Small intestine (tissue), 7 donors: Measurements from ENCODE around the gene NSDHL. TPM values are rescaled to one million over a fixed set of nuclear protein-coding genes. Genes with fewer than 3 reads are reported as not detected.

Experiments
- DNase-seq, 2 donors: peaks; one replicate each; pipeline versions ENCODE4 v3.0.0 to v3.0.0-alpha.2; 2013
- FAIRE-seq: peaks from 2 replicates; lab custom pipeline; 2012; peaks lifted over from hg19 to GRCh38; lab: Jason Lieb, UNC
- H3K27ac ChIP-seq, 3 donors: one replicate each; pipeline ENCODE4 v1.5.1; 2013; ENCODE audit warnings: low read length in 2 of 3, mild to moderate bottlenecking in 2 of 3, control low read depth in 1 of 3, inconsistent platforms in 1 of 3, low read depth in 1 of 3, moderate library complexity in 1 of 3
- H3K27me3 ChIP-seq, 3 donors: one replicate each; pipeline ENCODE4 v1.6.1; 2013; ENCODE audit warnings: low read length in 3 of 3, inconsistent platforms in 1 of 3; ENCODE audit not compliant: control insufficient read depth in 3 of 3, insufficient read depth in 3 of 3
- H3K36me3 ChIP-seq, 3 donors: one replicate each; pipeline ENCODE4 v1.6.1; 2013; ENCODE audit warnings: low read length in 3 of 3, inconsistent platforms in 1 of 3, low read depth in 1 of 3, mild to moderate bottlenecking in 1 of 3, moderate library complexity in 1 of 3; ENCODE audit not compliant: control insufficient read depth in 3 of 3, insufficient read depth in 2 of 3
- H3K4me1 ChIP-seq, 3 donors: one replicate each; pipeline ENCODE4 v1.6.1; 2013; ENCODE audit warnings: low read length in 2 of 3, inconsistent platforms in 1 of 3, low read depth in 1 of 3, mild to moderate bottlenecking in 1 of 3, moderate library complexity in 1 of 3; ENCODE audit not compliant: control insufficient read depth in 3 of 3, insufficient read depth in 2 of 3
- H3K4me3 ChIP-seq, 3 donors: one replicate each; pipeline ENCODE4 v1.5.1; 2013; ENCODE audit warnings: low read length in 3 of 3, control low read depth in 1 of 3, inconsistent platforms in 1 of 3, low read depth in 1 of 3, mild to moderate bottlenecking in 1 of 3, moderate library complexity in 1 of 3
- H3K9me3 ChIP-seq, 2 donors: one replicate each; pipeline ENCODE4 v1.6.1; 2013; ENCODE audit warnings: low read depth in 1 of 2, low read length in 1 of 2; ENCODE audit not compliant: control insufficient read depth in 2 of 2, insufficient read depth in 1 of 2
- WGBS, 3 donors: extraction: QIAGEN DNeasy Blood & Tissue Kit; methylation state at CpG; one replicate each; pipeline ENCODE4 v1.1.7; 2013; 5-methylcytosine and 5-hydroxymethylcytosine counted together
- polyA plus RNA-seq, 4 donors: library from polyadenylated mRNA; stranded (reverse) in 3 of 4; unstranded in 1 of 4; fragments of 200-250 nt in 3 of 4; fragments of 120-200 nt in 1 of 4; gene quantifications; one replicate each; pipeline versions ENCODE4 v1.2.1 to v1.2.3, GENCODE V29; 2013
- donor health status: healthy with polysubstance abuse.
- donor health status: control.
- donor health status: control.
- donor health status: Bipolar disorder and iron deficiency.
- donor health status: healthy.

The NSDHL gene
- polyA plus RNA-seq, 4 donors: 13.8 to 28.4 (median 19.9) TPM

GRCh38 chrX:152847281-152847680 lies 16.4 kb downstream of the NSDHL start:
- Histone ChIP-seq H3K27me3 (no peaks in the 10 kb centered on the region), H3K4me1 (no peaks in the 10 kb centered on the region), H3K9me3 (no peaks in the 10 kb centered on the region), H3K36me3 (peaks cover 2 to 22% (median 2%) of the 10 kb centered on the region in 3 donors), H3K27ac (no peak overlapping the region), H3K4me3 (no peak overlapping the region)
- DNase-seq: no peak
- WGBS, 3 donors: 69 to 77% (median 75%) methylated on average over 6 of the region's 6 CpGs
- no peak for FAIRE-seq

GRCh38 chrX:152850465-152850864 lies 19.6 kb downstream of the NSDHL start:
- Histone ChIP-seq H3K27ac (no peak overlapping the region), H3K4me1 (no peaks in the 10 kb centered on the region), H3K9me3 (no peaks in the 10 kb centered on the region), H3K27me3 (no peaks in the 10 kb centered on the region), H3K36me3 (peaks cover 2 to 34% (median 2%) of the 10 kb centered on the region in 3 donors), H3K4me3 (no peak overlapping the region)
- DNase-seq (no peak), FAIRE-seq (no peak)
- WGBS, 3 donors: 73 to 79% (median 78%) methylated on average over 2 of the region's 2 CpGs

GRCh38 chrX:152853986-152854385 lies 23.1 kb downstream of the NSDHL start:
- Histone ChIP-seq H3K27ac (no peak overlapping the region), H3K4me3 (no peak overlapping the region), H3K27me3 (peaks cover 0 to 3% (median 0%) of the 10 kb centered on the region in 3 donors), H3K9me3 (no peaks in the 10 kb centered on the region), H3K4me1 (no peaks in the 10 kb centered on the region), H3K36me3 (peaks cover 2 to 31% (median 2%) of the 10 kb centered on the region in 3 donors)
- WGBS, 3 donors: 93 to 97% (median 97%) methylated on average over 7 of the region's 7 CpGs
- DNase-seq (no peak), FAIRE-seq (no peak)

DNA sequence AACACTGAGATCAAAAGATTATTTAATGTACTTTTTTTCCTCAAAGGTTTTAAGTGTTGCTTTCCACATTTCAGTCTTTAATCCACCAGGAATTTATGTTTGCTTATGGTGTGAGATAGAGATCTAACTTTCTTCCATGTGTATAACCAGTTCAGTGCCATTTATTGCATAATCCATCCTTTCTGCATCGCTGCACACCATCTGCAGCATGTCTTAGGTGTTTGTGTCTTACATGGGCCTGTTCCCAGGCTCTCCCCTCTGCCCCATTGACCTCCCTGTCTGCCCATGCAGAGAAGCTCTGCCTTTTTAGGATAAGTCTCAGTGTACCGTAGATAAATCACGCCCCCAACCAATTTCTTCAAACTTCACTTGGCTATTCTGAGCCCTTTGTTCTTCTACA lies 30.3 kb downstream of the NSDHL start:
- Histone ChIP-seq H3K9me3 (no peaks in the 10 kb centered on the region), H3K4me3 (no peak overlapping the region), H3K27ac (no peak overlapping the region), H3K27me3 (peaks cover 0 to 3% (median 0%) of the 10 kb centered on the region in 3 donors), H3K4me1 (no peaks in the 10 kb centered on the region), H3K36me3 (peaks cover 0 to 37% (median 2%) of the 10 kb centered on the region in 3 donors)
- FAIRE-seq (no peak), DNase-seq (no peak)
- WGBS, 3 donors: 78 to 85% (median 80%) methylated on average over 3 of the region's 3 CpGs

DNA sequence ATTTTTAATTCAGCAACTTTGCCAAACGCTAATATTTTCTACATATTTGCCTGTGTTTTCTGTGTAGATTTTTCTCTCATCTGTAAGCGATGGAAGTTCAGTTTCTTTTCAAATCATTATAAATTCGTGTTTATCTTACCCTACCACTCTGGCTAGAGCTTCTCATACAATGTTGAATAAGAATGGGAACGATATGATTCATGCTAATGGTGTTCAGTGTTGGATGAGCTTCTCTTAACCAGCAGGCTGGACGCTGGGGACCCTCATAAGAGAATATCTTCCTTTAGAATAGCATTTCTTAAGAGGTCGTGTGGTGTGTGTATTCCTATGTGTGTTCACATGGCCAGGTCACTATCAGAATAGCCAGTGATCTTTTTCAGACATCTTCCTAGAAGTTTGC lies 31.0 kb downstream of the NSDHL start:
- peaks cover 0 to 43% (median 2%) of the 10 kb centered on the region in 3 donors for H3K36me3 ChIP-seq
- no peaks in the 10 kb centered on the region for H3K4me1 ChIP-seq
- no peak for FAIRE-seq
- 76 to 90% (median 87%) methylated on average over 6 of the region's 6 CpGs for WGBS, 3 donors
- H3K27me3 ChIP-seq: peaks cover 0 to 3% (median 0%) of the 10 kb centered on the region in 3 donors
- no peak overlapping the region for H3K4me3 ChIP-seq
- H3K9me3 ChIP-seq: no peaks in the 10 kb centered on the region
- H3K27ac ChIP-seq: no peak overlapping the region
- DNase-seq: no peak

DNA sequence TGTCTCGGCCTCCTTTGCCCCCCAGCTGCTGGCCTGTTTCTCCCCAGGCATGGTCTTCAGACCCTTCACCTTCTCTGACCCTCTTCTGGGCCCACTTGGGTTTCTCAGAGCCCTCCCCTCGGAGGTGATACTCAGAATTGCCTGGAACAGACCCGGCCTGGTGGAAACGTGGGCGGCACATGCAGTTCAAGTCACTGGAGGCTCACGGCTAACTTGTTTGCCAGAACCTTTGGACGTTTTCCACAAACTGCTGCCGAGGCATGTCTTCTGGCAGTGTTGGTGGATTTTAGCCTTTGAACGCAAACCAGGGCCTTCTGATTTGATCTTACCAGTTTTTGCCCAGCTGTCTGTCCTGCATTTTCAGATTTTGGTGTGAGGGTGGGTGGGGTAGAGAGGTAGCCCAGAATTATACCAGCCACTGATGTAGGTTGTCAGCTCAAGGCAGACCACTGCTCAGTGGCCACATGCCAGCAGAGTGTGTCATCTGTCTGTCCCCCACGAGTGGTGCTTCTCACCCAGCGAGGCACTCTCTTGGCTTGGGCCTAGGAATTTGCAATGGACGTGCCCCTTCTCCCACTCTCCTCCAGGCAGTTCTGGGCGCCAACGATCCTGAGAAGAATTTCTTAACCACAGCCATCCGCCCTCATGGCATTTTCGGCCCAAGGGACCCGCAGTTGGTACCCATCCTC lies 34.5 kb downstream of the NSDHL start:
- FAIRE-seq (no peak), DNase-seq (no peak)
- Histone ChIP-seq H3K27ac (no peak overlapping the region), H3K27me3 (no peaks in the 10 kb centered on the region), H3K4me1 (no peaks in the 10 kb centered on the region), H3K9me3 (no peaks in the 10 kb centered on the region), H3K4me3 (no peak overlapping the region), H3K36me3 (peaks cover 0 to 62% (median 3%) of the 10 kb centered on the region in 3 donors)
- 87 to 93% (median 93%) methylated on average over 17 of the region's 17 CpGs for WGBS, 3 donors

DNA sequence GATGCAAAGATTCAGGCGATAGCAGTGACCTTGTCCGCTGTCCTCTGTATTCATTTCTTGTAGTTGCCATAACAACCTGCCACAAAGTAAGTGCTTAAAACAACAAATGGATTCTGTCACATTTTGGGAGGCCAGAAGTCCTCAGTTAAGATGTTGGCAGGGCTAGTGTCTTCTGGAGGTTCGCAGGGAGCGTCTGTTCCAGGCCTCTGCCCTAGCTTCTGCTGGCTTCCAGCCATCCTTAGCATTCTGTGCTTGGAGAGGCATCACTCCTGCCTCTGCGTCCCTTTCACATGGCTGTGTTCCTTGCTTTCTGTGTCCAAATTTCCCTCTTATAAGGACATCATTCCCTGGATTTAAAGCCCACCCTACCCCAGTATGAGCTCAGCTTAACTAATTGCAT lies 35.5 kb downstream of the NSDHL start:
- FAIRE-seq: no peak

DNA sequence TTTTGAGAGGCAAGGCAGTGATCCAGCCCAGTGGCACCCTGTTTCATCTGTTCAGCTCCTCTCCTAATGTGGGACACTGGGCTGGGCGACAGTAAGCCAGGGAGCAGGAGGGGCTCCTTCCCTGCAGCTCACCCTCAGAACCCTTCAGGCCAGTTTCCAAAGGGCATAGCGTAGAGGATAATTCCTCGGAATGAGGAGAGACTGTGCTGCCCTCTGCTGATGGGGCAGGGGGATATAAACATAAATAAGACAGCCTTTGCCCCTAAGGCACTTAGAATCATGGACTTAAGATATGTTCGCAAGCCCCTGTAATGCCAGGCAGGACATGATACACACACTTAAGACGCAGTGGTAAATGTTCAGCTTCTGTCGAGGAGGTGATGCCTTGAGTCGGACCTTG lies 39.1 kb downstream of the NSDHL start:
- Histone ChIP-seq H3K9me3 (no peaks in the 10 kb centered on the region), H3K27me3 (no peaks in the 10 kb centered on the region), H3K36me3 (peaks cover 0 to 51% (median 3%) of the 10 kb centered on the region in 3 donors), H3K27ac (no peak overlapping the region), H3K4me1 (no peaks in the 10 kb centered on the region), H3K4me3 (no peak overlapping the region)
- no peak for FAIRE-seq
- 82 to 90% (median 85%) methylated on average over 7 of the region's 7 CpGs for WGBS, 3 donors
- DNase-seq: no peak

More for the DNA sequence above, 35.5 kb downstream of the NSDHL start:
- H3K4me3 ChIP-seq: no peak overlapping the region
- H3K36me3 ChIP-seq: peaks cover 0 to 64% (median 3%) of the 10 kb centered on the region in 3 donors
- no peaks in the 10 kb centered on the region for H3K9me3 ChIP-seq
- DNase-seq: no peak
- no peaks in the 10 kb centered on the region for H3K27me3 ChIP-seq
- no peaks in the 10 kb centered on the region for H3K4me1 ChIP-seq
- 87 to 93% (median 88%) methylated on average over 5 of the region's 5 CpGs for WGBS, 3 donors
- no peak overlapping the region for H3K27ac ChIP-seq
